A673 (cell line): ENCODE results near the gene SRPK3.
"Not testable (repeated sequence)": the region's sequence is repeated elsewhere in the genome, so short reads cannot be mapped to it uniquely, and the experiment has no call there.

Source experiments
- CTCF ChIP-seq: fragments of 300-800, 200-600 bp; sonication (generic); conservative IDR thresholded peaks from 2 replicates; pipeline ENCODE4 v1.5.1; 2017; ENCODE audit warnings: low read depth, mild to moderate bottlenecking, antibody characterized with exemption, low read length, moderate library complexity, mixed read lengths
- EZH2 ChIP-seq: fragments of 200-600 bp; sonication (generic); IDR thresholded peaks from 2 replicates; pipeline ENCODE4 v1.6.1; 2017; ENCODE audit warnings: borderline replicate concordance, low read depth, mild to moderate bottlenecking, mixed read lengths, antibody characterized with exemption, low read length; ENCODE audit not compliant: poor library complexity, severe bottlenecking

DNA sequence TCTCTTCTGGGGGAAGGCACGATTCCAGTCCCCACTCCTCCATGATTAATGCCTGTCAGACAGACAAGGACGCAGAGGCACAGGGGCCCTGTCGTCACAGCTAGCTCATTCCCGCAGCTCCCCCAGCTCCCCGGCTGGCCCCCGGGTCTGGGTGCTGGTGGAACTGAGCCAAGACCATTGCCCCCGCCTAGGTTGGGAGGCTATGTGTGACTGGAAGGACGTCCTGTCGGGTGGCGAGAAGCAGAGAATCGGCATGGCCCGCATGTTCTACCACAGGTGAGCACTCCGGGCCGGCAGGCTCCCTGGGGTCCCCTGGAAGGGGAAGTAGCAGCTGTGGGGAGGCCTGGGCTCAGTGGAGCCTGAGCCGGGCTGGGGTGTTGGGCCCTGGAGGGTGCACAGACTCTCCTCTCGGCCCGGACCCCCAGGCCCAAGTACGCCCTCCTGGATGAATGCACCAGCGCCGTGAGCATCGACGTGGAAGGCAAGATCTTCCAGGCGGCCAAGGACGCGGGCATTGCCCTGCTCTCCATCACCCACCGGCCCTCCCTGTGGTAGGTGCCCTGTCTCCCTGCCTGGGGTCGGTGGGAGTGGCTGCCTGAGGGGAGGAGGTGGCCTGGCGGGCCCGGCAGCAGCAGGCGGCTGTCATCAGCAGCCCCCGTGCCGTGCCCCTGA, 37.9 kb upstream of the SRPK3 start:
- not testable (repeated sequence) for TF ChIP-seq CTCF, EZH2
